Measurements from ENCODE around the gene DYNLT4. TPM values are rescaled to one million over a fixed set of nuclear protein-coding genes. Genes with fewer than 3 reads are reported as not detected.
A peak's percentile ranks its signal among the peaks of the same experiment; 100 is the strongest.

DYNLT4 gene
- total RNA-seq, 2 experiments from 2014 or later, result 0.36 to 1.1 TPM

DNA sequence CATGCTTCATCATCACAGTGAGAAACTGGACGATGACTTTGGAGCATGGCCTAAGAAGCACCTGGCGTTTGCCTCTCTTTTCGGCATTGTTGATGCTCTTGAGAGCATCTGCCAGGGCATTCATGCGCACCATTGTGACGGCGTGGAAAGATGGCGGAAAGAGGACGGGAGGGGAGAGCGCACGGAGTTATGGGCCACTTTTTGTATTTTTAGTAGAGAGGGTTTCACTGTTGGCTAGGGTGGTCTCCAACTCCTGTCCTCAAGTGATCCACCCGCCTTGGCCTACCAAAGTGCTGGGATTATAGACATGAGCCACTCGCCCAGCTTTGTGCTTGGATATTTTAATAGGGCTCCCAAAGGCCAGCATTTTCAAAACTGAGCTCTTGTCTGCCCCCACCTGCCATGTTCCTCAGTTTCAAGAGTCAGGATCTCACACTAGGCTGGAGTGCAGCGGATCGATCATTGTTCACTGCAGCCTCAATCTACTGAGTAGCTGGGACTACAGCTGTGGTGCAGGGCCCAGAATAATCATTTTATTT is 26.5 kb downstream of the DYNLT4 start:
- H3K9me3 Mint-ChIP-seq, result no peaks in the 10 kb centered on the region
- POLR2A ChIA-PET, result interaction anchor here (0.6 to 10.7 kb wide), 7 partner anchors 8 to 59 kb away, joined by 3 to 181 read pairs (median 99); partner anchors contain the start of genes BEST4, BTBD19, DYNLT4 and PLK3
- no peak overlapping the region for H3K4me3 Mint-ChIP-seq
- peaks cover 57% of the 10 kb centered on the region for H3K4me1 Mint-ChIP-seq (ENCODE audit: low read depth)
- no peaks in the 10 kb centered on the region for H3K27me3 Mint-ChIP-seq
- H3K27ac Mint-ChIP-seq, result no peak overlapping the region
- DNase-seq, result no peak
- no peak for ATAC-seq
- CTCF ChIA-PET, result interaction anchor here (0.7 kb wide), 1 partner anchor 19 kb away, joined by 3 read pairs; the partner anchor contains the start of gene PLK3
- no peak for TF ChIP-seq CTCF (IDR thresholded peaks at IDR 0.05)
- peaks cover 67% of the 10 kb centered on the region for H3K36me3 Mint-ChIP-seq (ENCODE audit: low read depth)
- intact Hi-C loops (cut with micrococcal nuclease), result loop anchor here (5.0 kb wide), 1 partner anchor 37 kb away; no protein-coding TSS in a partner anchor

- ATAC-seq (no peak), DNase-seq (no peak)
- ChIA-PET POLR2A (interaction anchor here (1.0 to 10.7 kb wide), 11 partner anchors 10 to 57 kb away, joined by 3 to 181 read pairs (median 79); partner anchors contain the start of genes BEST4, BTBD19, DYNLT4 and PLK3), CTCF (interaction anchor here (1.7 kb wide), 1 partner anchor 48 kb away, joined by 4 read pairs; the partner anchor contains the start of gene RNU5D-1)
- peaks cover 73% of the 10 kb centered on the region for H3K36me3 Mint-ChIP-seq (ENCODE audit: low read depth)
- no peak for TF ChIP-seq CTCF (IDR thresholded peaks at IDR 0.05)
- H3K9me3 Mint-ChIP-seq, result no peaks in the 10 kb centered on the region
- H3K27ac Mint-ChIP-seq, result peak overlapping the region; percentile 96
- H3K4me3 Mint-ChIP-seq, result peak overlapping the region; percentile 91
- no peaks in the 10 kb centered on the region for H3K27me3 Mint-ChIP-seq
- intact Hi-C loops (cut with micrococcal nuclease), result loop anchor here (5.0 kb wide), 1 partner anchor 47 kb away; the partner anchor contains the start of gene RNU5D-1
- H3K4me1 Mint-ChIP-seq (ENCODE audit: low read depth), result peaks cover 51% of the 10 kb centered on the region
These were observed 28.2 kb downstream of the DYNLT4 start for GRCh38 chr1:44778705-44779576.

DNA sequence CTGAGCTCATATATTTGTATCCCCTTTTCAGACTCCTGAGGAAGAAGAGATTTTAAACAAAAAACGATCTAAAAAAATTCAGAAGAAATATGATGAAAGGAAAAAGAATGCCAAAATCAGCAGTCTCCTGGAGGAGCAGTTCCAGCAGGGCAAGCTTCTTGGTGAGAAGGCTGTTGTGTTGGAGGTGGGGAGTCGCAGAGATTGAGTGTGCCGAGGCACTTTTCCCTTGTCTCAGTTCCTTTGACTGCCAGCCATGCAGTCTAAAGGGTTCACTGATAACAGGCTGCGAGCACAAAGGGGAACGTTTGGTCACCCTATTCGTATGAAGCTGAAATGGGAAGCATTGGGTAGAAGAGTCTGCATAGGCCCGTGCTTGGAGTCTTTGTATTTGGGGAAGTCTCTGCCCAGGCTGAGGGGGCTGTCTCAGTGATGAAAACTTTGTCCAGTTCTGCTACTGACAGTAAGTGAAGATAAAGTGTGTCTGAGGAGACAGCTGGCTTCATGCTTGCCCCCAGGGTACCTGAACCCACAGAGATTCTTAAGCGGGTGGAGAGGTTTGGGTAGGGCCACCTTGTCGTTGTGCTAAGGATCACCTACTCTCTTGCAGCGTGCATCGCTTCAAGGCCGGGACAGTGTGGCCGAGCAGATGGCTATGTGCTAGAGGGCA is 29.0 kb downstream of the DYNLT4 start:
- intact Hi-C loops (cut with micrococcal nuclease), result loop anchor here (5.0 kb wide), 1 partner anchor 46 kb away; the partner anchor contains the start of gene RNU5D-1
- Mint-ChIP-seq H3K4me1 (ENCODE audit: low read depth) (peaks cover 44% of the 10 kb centered on the region), H3K36me3 (ENCODE audit: low read depth) (peaks cover 75% of the 10 kb centered on the region), H3K27me3 (no peaks in the 10 kb centered on the region), H3K4me3 (peak overlapping the region; percentile 91), H3K27ac (peak overlapping the region; percentile 96), H3K9me3 (no peaks in the 10 kb centered on the region)
- TF ChIP-seq CTCF (IDR thresholded peaks at IDR 0.05), result no peak
- CTCF ChIA-PET, result interaction anchor here (1.7 kb wide), 1 partner anchor 47 kb away, joined by 4 read pairs; the partner anchor contains the start of gene RNU5D-1
- POLR2A ChIA-PET, result interaction anchor here (1.0 to 10.7 kb wide), 11 partner anchors 11 to 54 kb away, joined by 3 to 181 read pairs (median 79); partner anchors contain the start of genes BEST4, BTBD19, DYNLT4 and PLK3
- ATAC-seq, result no peak
- no peak for DNase-seq

- ATAC-seq (no peak), DNase-seq (no peak)
- Mint-ChIP-seq H3K27ac (peak overlapping the region; percentile 96), H3K9me3 (no peaks in the 10 kb centered on the region), H3K27me3 (no peaks in the 10 kb centered on the region), H3K4me3 (peak overlapping the region; percentile 91), H3K36me3 (ENCODE audit: low read depth) (peaks cover 73% of the 10 kb centered on the region), H3K4me1 (ENCODE audit: low read depth) (peaks cover 42% of the 10 kb centered on the region)
- ChIA-PET CTCF (interaction anchor here (1.7 kb wide), 1 partner anchor 47 kb away, joined by 4 read pairs; the partner anchor contains the start of gene RNU5D-1), POLR2A (interaction anchor here (1.0 to 10.7 kb wide), 10 partner anchors 10 to 54 kb away, joined by 3 to 181 read pairs (median 89); partner anchors contain the start of genes BEST4, BTBD19, DYNLT4 and PLK3)
- no peak for TF ChIP-seq CTCF (IDR thresholded peaks at IDR 0.05)
- intact Hi-C loops (cut with micrococcal nuclease), result loop anchor here (5.0 kb wide), 1 partner anchor 45 kb away; the partner anchor contains the start of gene RNU5D-1
These were observed 29.6 kb downstream of the DYNLT4 start for GRCh38 chr1:44777547-44777946.

Data from activated CD8-positive, alpha-beta T cell treated with anti-CD3 and anti-CD28 coated beads for 36 hours (primary cell).